ENCODE data around the gene PHOSPHO1. TPM values are rescaled to one million over a fixed set of nuclear protein-coding genes. Genes with fewer than 3 reads are reported as not detected.
"Not testable (repeated sequence)": the region's sequence is repeated elsewhere in the genome, so short reads cannot be mapped to it uniquely, and the experiment has no call there.

PHOSPHO1 gene
- total RNA-seq, 1 donor from 2014 or later: 1.8 TPM

GRCh38 chr17:49193513-49194296, 36.9 kb downstream of the PHOSPHO1 start:
- DNase-seq (ENCODE audit: low spot score): no peak

DNA sequence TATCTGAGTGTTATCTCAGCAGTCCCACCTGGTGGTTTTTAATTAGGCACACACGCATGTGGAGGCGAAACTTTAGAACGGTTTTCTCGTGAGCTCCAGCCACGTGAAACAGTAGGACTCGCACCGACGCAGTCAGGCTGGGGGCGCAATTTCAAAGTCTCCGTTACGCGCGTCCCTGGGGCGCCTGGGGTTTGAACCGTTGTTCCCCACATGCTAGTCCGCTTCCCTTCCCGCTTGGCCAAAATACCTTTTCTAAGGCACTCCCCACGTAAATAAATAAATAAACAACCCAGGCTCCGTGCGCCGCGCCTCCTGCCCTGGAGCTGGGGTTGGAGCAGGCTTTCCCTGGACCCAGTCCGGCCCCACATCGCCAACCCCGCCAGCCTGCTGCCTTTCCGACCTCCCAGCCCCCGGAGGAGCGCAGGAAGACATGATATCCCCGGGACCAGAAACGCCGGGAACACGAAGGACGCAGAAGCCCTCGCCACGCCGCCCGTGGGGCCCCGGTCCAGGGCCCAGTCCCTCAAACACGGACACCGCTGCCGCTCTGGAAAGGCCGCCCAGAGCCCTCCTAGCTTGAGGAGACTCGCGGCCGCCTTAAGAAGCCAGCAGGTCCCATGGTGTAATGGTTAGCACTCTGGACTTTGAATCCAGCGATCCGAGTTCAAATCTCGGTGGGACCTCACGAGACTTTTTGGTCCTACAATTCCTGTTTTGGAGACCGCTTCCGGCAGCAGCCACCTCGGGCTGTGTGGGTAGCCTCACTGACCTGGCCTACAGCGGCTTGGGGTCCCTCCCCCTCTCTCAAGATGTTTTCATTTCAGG, 38.5 kb downstream of the PHOSPHO1 start:
- peak; percentile 98 for DNase-seq (ENCODE audit: low spot score)

GRCh38 chr17:49191409-49191916, 39.1 kb downstream of the PHOSPHO1 start:
- DNase-seq (ENCODE audit: low spot score): no peak

DNA sequence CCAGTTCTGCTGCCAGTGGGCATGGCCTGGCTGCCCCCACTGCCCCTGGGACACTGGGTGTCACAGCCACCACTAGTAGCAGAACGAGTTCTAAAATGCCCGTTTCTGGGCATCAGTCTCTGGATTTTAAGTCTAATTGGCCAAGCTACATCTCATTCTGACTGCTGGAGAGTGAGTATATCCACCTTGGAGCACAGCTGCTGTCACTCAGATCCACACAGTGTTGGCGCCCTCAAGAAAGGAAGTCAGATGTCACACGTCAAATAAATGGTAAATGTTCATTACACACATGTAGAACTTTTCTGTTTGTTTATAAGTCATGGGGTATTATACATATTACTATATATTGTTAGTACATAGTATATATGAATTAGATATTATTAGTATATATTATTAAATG, 39.7 kb downstream of the PHOSPHO1 start:
- no peak for DNase-seq (ENCODE audit: low spot score)

GRCh38 chr17:49187301-49187700, 43.3 kb downstream of the PHOSPHO1 start:
- no peak for DNase-seq (ENCODE audit: low spot score)

GRCh38 chr17:49185381-49185780, 45.2 kb downstream of the PHOSPHO1 start:
- DNase-seq (ENCODE audit: low spot score): not testable (repeated sequence)

DNA sequence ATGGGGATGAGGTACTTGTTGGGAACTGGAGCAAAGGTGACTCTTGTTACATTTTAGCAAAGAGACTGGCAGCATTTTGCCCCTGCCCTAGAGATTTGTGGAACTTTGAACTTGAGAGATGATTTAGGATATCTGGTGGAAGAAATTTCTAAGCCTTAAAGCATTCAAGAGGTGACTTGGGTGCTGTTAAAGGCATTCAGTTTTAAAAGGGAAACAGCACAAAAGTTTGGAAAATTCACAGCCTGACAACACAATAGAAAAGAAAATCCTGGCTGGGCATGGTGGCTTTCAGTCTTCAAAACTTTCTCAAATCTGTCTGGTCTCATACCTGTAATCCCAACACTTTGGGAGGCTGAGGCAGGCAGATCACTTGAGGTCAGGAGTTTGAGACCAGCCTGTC, 46.1 kb downstream of the PHOSPHO1 start:
- not testable (repeated sequence) for DNase-seq (ENCODE audit: low spot score)

DNA sequence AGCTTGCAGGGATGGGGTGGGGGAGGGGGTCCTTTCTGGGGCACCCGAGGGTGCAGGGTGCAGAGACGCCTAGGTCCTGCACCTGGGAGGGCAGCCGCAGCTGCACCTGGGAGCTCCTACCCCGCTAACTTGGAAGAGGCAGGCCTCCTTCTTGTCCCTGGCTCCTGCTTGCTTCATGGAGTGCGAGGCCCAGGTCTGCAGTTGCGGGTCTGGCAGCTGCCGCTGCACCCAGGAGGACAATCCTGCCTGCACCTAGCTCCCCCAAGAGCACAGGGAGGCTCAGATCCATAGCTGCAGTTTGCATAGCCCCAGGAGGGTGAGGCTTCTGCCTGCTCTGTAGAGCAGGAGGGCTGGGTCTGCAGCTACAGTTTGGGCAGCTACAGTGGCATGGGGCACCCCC, 46.8 kb downstream of the PHOSPHO1 start:
- no peak for DNase-seq (ENCODE audit: low spot score)

- DNase-seq (ENCODE audit: low spot score): no peak
Measured at GRCh38 chr17:49183341-49183740, 47.2 kb downstream of the PHOSPHO1 start.

DNA sequence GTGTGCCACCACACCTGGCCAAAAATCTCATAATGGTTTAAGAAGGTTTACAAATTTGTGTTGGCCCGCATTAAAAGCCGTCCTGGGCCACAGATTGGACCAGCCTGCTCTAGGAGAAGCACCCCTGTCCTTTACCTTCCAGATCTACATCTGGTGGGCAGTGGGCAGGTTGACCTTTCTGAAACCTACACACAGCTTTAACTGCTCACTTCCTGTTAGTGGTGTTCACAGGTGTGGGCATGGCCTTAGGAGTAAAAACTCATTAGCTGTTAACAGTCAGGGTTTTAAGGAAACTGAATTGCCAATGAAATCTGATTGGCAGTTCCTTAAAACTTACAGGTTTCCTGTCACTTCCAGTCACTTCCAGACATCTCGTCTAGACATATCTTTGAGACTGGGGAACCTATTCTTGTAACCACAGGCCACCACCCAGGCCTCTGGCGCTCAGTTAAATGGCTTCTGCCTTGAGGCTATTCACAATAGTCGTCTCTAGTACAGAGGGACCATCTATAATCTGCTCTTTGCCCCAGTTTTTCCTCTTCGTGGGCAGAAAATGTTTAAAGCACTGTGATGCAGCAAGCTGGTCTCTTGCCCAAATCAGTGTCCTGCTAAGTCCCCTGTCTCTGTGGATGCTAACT, 49.5 kb downstream of the PHOSPHO1 start:
- DNase-seq (ENCODE audit: low spot score): no peak

DNA sequence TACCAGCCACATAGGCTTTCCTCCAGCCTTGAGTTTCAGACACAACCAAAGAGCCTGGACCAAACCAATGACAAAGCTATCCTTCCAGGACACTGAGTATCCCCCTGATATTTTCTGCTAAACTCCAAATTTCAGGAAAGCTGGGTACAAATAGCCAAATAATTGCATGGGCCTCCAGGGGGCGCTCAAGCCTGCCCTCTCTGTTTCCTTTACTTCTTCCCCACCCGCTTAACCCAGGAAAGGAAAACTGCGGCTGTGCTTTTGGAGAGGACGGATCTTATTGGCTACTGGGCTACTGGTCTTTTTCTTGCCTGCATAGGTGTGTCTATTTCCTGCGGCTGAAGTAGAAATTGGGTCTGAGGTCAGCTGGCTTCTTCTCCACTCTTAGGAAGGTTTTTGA, 50.3 kb downstream of the PHOSPHO1 start:
- no peak for DNase-seq (ENCODE audit: low spot score)

GRCh38 chr17:49175978-49176377, 54.6 kb downstream of the PHOSPHO1 start:
- DNase-seq (ENCODE audit: low spot score): not testable (repeated sequence)

Other genes with a start within 250 kb of the PHOSPHO1 start
- gene IGF2BP1, start 233.4 kb downstream of the PHOSPHO1 start, total RNA-seq: not detected
- not detected for gene B4GALNT2, start 98.0 kb downstream of the PHOSPHO1 start, total RNA-seq
- gene GNGT2, start 20.2 kb downstream of the PHOSPHO1 start, total RNA-seq: 1.5 TPM
- 12.5 TPM for gene ABI3, start 20.1 kb downstream of the PHOSPHO1 start, total RNA-seq
- 41.8 TPM for gene ZNF652, start 131.5 kb upstream of the PHOSPHO1 start, total RNA-seq
- 158 TPM for gene PHB1, start 184.1 kb upstream of the PHOSPHO1 start, total RNA-seq

Data from mesenteric fat pad (tissue), 1 donor.